Left ventricle myocardium inferior (tissue), 1 donor: Measurements from ENCODE around the gene AKAP4. TPM values are rescaled to one million over a fixed set of nuclear protein-coding genes. Genes with fewer than 3 reads are reported as not detected.

Experiments
- DNase-seq: peaks from one replicate; pipeline ENCODE4 v3.0.0-alpha.2; 2020
- H3K27ac ChIP-seq: fragments of 200-600 bp; replicated peaks from 2 replicates; pipeline ENCODE4 v1.8.0; 2021
- H3K27me3 ChIP-seq: fragments of 200-600 bp; 2 replicates; pipeline ENCODE4 v1.8.0; 2021; ENCODE audit warnings: low read depth
- H3K36me3 ChIP-seq: fragments of 200-600 bp; 2 replicates; pipeline ENCODE4 v1.8.0; 2021
- H3K4me1 ChIP-seq: fragments of 200-600 bp; 2 replicates; pipeline ENCODE4 v1.8.0; 2021
- H3K4me3 ChIP-seq: fragments of 200-600 bp; 2 replicates; pipeline ENCODE4 v1.8.0; 2021; ENCODE audit warnings: mild to moderate bottlenecking, moderate library complexity
- H3K9me3 ChIP-seq: fragments of 200-600 bp; replicated peaks from 2 replicates; pipeline ENCODE4 v1.8.0; 2021
- CTCF ChIP-seq: fragments of 200-600 bp; IDR thresholded peaks from 2 replicates; pipeline ENCODE4 v1.8.0; 2021; ENCODE audit warnings: antibody characterized with exemption, mild to moderate bottlenecking, borderline replicate concordance
- intact Hi-C: fragments of 100-400 bp; cut with micrococcal nuclease; formaldehyde crosslinking; loops from one replicate; pipeline ENCODE4 v1.11.0; 2022
- total RNA-seq: library from RNA; stranded (reverse); fragmentation: NEBNext Ultra II Directional; extraction: Animal tissue kit (Norgen Biotek cat#: 25700); gene quantifications from one replicate; pipeline ENCODE4 v1.2.1, GENCODE V29; 2021
- donor health status: DM: no; HTN: yes; CAD: no; lungs with severe emphysema.

The AKAP4 gene
- total RNA-seq, 1 donor from 2014 or later, result not detected

GRCh38 chrX:50198348-50198747 is 2.5 kb downstream of the AKAP4 start:
- no peak for DNase-seq
- Histone ChIP-seq H3K27me3 (no peaks in the 10 kb centered on the region), H3K9me3 (no peaks in the 10 kb centered on the region), H3K27ac (no peak overlapping the region), H3K36me3 (no peaks in the 10 kb centered on the region), H3K4me1 (no peaks in the 10 kb centered on the region), H3K4me3 (no peak overlapping the region)
- no peak for TF ChIP-seq CTCF
- intact Hi-C loops, result no loop called here

GRCh38 chrX:50188859-50189600 is 11.8 kb downstream of the AKAP4 start:
- Histone ChIP-seq H3K27me3 (no peaks in the 10 kb centered on the region), H3K9me3 (no peaks in the 10 kb centered on the region), H3K27ac (peak overlapping the region; percentile 42), H3K36me3 (no peaks in the 10 kb centered on the region), H3K4me3 (no peak overlapping the region), H3K4me1 (no peaks in the 10 kb centered on the region)
- intact Hi-C loops, result no loop called here
- no peak for DNase-seq
- no peak for TF ChIP-seq CTCF

GRCh38 chrX:50183891-50184290 is 16.9 kb downstream of the AKAP4 start:
- no peak for DNase-seq
- intact Hi-C loops, result no loop called here
- Histone ChIP-seq H3K27ac (no peak overlapping the region), H3K4me3 (no peak overlapping the region), H3K9me3 (no peaks in the 10 kb centered on the region), H3K4me1 (no peaks in the 10 kb centered on the region), H3K27me3 (no peaks in the 10 kb centered on the region), H3K36me3 (no peaks in the 10 kb centered on the region)
- TF ChIP-seq CTCF, result no peak

- TF ChIP-seq CTCF, result no peak
- no peak for DNase-seq
- H3K36me3 ChIP-seq, result no peaks in the 10 kb centered on the region
- intact Hi-C loops, result no loop called here
- H3K4me1 ChIP-seq, result no peaks in the 10 kb centered on the region
- H3K27ac ChIP-seq, result no peak overlapping the region
- H3K9me3 ChIP-seq, result no peaks in the 10 kb centered on the region
- H3K4me3 ChIP-seq, result no peak overlapping the region
- H3K27me3 ChIP-seq, result no peaks in the 10 kb centered on the region
These were observed 20.5 kb downstream of the AKAP4 start for GRCh38 chrX:50180073-50180940.

- Histone ChIP-seq H3K27me3 (no peaks in the 10 kb centered on the region), H3K36me3 (no peaks in the 10 kb centered on the region), H3K4me1 (no peaks in the 10 kb centered on the region), H3K9me3 (no peaks in the 10 kb centered on the region), H3K4me3 (no peak overlapping the region), H3K27ac (no peak overlapping the region)
- no peak for DNase-seq
- TF ChIP-seq CTCF, result no peak
- intact Hi-C loops, result no loop called here
These were observed 31.1 kb downstream of the AKAP4 start for GRCh38 chrX:50169717-50170116.
